Mesendoderm (in vitro differentiated cells): ENCODE results near the gene MAL.

Experiments
- DNase-seq: peaks from one replicate; pipeline ENCODE4 v3.0.0; 2013
- H2AK5ac ChIP-seq: 2 replicates; pipeline ENCODE4 v1.6.1; 2013; ENCODE audit warnings: low read length, inconsistent platforms
- H2BK120ac ChIP-seq: 2 replicates; pipeline ENCODE4 v1.6.1; 2013; ENCODE audit warnings: low read depth, mild to moderate bottlenecking, low read length, moderate library complexity, mixed read lengths
- H2BK15ac ChIP-seq: replicated peaks from 2 replicates; pipeline ENCODE4 v1.6.1; 2013; ENCODE audit warnings: low read depth, mild to moderate bottlenecking, moderate library complexity
- H2BK5ac ChIP-seq: 2 replicates; pipeline ENCODE4 v1.6.1; 2013; ENCODE audit warnings: low read length, inconsistent platforms
- H3K18ac ChIP-seq: 2 replicates; pipeline ENCODE4 v1.6.1; 2013; ENCODE audit warnings: mild to moderate bottlenecking, low read length, mixed read lengths
- H3K23ac ChIP-seq: one replicate; pipeline ENCODE4 v1.6.1; 2013; ENCODE audit warnings: low read length
- H3K27ac ChIP-seq: 2 replicates; pipeline ENCODE4 v1.5.1; 2013; ENCODE audit warnings: low read depth, mild to moderate bottlenecking, inconsistent platforms, low read length, moderate library complexity
- H3K27me3 ChIP-seq: 2 replicates; pipeline ENCODE4 v1.6.1; 2013; ENCODE audit warnings: low read length, control low read depth, mild to moderate bottlenecking, inconsistent platforms; ENCODE audit not compliant: insufficient read depth, poor library complexity
- H3K36me3 ChIP-seq: 2 replicates; pipeline ENCODE4 v1.6.1; 2013; ENCODE audit warnings: low read length, inconsistent platforms; ENCODE audit not compliant: control insufficient read depth, insufficient read depth
- H3K4ac ChIP-seq: one replicate; pipeline ENCODE4 v1.6.1; 2013; ENCODE audit warnings: low read depth, mild to moderate bottlenecking, low read length, moderate library complexity
- H3K4me1 ChIP-seq: 2 replicates; pipeline ENCODE4 v1.6.1; 2013; ENCODE audit warnings: low read depth, low read length, inconsistent platforms; ENCODE audit not compliant: control insufficient read depth
- H3K4me2 ChIP-seq: 2 replicates; pipeline ENCODE4 v1.6.1; 2013; ENCODE audit warnings: low read length
- H3K4me3 ChIP-seq: 2 replicates; pipeline ENCODE4 v1.5.1; 2013; ENCODE audit warnings: mild to moderate bottlenecking, low read length
- H3K56ac ChIP-seq: one replicate; pipeline ENCODE4 v1.6.1; 2013; ENCODE audit warnings: low read length
- H3K79me1 ChIP-seq: 2 replicates; pipeline ENCODE4 v1.6.1; 2013; ENCODE audit warnings: low read length, inconsistent platforms
- H3K79me2 ChIP-seq: 2 replicates; pipeline ENCODE4 v1.6.1; 2013; ENCODE audit warnings: mild to moderate bottlenecking, low read length; ENCODE audit not compliant: control insufficient read depth, insufficient read depth
- H3K9ac ChIP-seq: 2 replicates; pipeline ENCODE4 v1.6.1; 2013; ENCODE audit warnings: low read length, inconsistent platforms
- H4K5ac ChIP-seq: one replicate; pipeline ENCODE4 v1.6.1; 2013; ENCODE audit warnings: low read length
- H4K8ac ChIP-seq: one replicate; pipeline ENCODE4 v1.6.1; 2013; ENCODE audit warnings: low read depth, mild to moderate bottlenecking, control low read depth, low read length, moderate library complexity
- WGBS: extraction: QIAGEN DNeasy Blood & Tissue Kit; methylation state at CpG from one replicate; pipeline ENCODE4 v1.1.7; 2013; ENCODE audit warnings: low lambda C conversion rate, missing lambda C conversion rate; ENCODE audit not compliant: insufficient coverage; ENCODE audit errors: extremely low coverage; 5-methylcytosine and 5-hydroxymethylcytosine counted together

The MAL gene

GRCh38 chr2:94994914-94995552 lies 30.5 kb upstream of the MAL start:
- Histone ChIP-seq H3K36me3 (no peaks in the 10 kb centered on the region), H4K5ac (no peak overlapping the region), H3K4ac (no peak overlapping the region), H4K8ac (no peak overlapping the region), H3K79me1 (no peaks in the 10 kb centered on the region), H3K27ac (no peak overlapping the region), H3K9ac (no peak overlapping the region), H3K56ac (no peak overlapping the region), H3K27me3 (no peaks in the 10 kb centered on the region), H3K4me1 (no peaks in the 10 kb centered on the region), H3K18ac (no peak overlapping the region), H2BK120ac (no peak overlapping the region), H2AK5ac (no peak overlapping the region), H3K79me2 (no peaks in the 10 kb centered on the region), H2BK5ac (no peak overlapping the region), H3K4me3 (no peak overlapping the region), H3K4me2 (no peak overlapping the region), H3K23ac (no peak overlapping the region), H2BK15ac (no peak overlapping the region)
- no peak for DNase-seq
- WGBS = no CpG with 5 or more reads among the region's 3 CpGs

DNA sequence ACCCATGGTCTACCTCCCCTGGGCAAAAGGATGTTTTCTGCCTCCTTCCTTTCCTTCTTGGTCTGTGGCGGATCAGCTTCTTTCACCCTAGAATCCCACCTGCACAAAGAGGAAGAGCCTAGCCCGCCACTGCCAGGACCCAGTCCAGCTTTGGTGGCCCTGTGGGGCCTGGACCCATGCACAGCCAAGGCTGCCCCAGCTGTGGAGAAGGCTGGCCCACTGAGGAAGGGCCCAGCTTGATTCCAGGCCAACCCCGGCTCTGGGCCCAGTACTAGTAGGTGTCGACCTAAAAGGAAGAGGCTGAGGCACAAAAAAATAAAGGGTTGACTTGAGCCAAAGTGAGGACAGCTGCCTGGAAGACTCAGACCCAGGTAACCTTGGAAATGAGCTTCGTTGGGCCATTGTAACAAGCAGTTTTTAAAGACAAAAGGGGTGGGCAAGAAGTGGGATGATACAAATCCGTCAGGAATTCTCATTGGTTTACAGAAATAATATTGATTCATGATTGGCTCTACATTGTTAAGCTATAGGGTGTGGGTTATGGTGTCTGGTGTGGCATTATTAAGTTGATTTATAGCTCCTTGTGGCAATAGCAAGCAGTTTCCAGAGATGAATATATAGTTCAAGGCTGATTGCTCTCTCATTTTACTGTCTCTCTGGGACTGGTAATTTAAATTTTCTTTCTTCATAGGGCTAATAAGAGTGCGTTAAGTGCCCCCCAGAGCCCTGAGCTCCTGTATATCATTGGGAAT lies 29.8 kb upstream of the MAL start:
- Histone ChIP-seq H3K4me2 (no peak overlapping the region), H3K4me1 (no peaks in the 10 kb centered on the region), H3K23ac (no peak overlapping the region), H2BK15ac (no peak overlapping the region), H2BK120ac (no peak overlapping the region), H4K8ac (no peak overlapping the region), H3K9ac (no peak overlapping the region), H3K27ac (no peak overlapping the region), H3K4me3 (no peak overlapping the region), H3K27me3 (no peaks in the 10 kb centered on the region), H3K56ac (no peak overlapping the region), H3K4ac (no peak overlapping the region), H3K18ac (no peak overlapping the region), H4K5ac (no peak overlapping the region), H3K79me1 (no peaks in the 10 kb centered on the region), H3K79me2 (no peaks in the 10 kb centered on the region), H3K36me3 (no peaks in the 10 kb centered on the region), H2AK5ac (no peak overlapping the region), H2BK5ac (no peak overlapping the region)
- DNase-seq = no peak
- WGBS = no CpG with 5 or more reads among the region's 7 CpGs

DNA sequence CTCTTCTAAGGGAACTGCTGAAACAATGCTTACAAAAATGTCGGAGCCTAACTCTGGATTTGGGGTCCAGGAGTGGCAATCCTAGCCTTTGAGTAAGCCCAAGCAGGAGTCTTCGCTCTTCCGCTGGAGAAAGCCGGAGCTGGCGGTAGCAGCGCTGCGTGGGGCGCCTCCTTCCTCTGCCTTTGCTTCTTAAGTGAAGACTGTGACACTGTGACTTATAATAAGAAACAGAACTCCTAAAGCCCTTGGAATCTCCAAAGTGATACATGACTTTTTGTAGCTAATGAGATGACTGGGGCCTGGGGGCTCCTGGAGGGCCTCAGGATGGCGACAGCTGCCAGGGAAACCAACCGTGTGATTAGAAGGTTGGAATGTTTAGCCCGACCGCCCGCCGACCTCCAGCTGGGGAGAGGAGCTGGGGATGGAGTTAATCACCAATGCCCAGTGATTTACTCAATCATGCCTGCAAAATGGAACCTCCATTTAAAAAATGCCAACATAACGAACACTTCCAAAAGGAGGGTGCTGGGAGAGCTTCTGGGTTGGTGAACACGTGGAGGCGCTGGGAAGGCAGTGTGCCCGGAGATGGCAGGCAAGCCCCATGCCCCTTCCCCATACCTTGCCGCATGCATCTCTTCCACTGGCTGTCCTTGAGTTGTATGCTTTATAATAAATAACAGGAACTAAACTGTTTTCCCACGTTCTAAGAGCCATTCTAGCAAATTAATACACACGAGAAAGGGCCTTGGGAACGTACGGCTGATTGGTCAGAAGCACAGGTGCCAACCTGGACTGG lies 29.0 kb upstream of the MAL start:
- no peak for DNase-seq
- Histone ChIP-seq H3K4ac (no peak overlapping the region), H3K36me3 (no peaks in the 10 kb centered on the region), H3K27me3 (no peaks in the 10 kb centered on the region), H3K27ac (no peak overlapping the region), H3K9ac (no peak overlapping the region), H3K4me2 (no peak overlapping the region), H3K79me1 (no peaks in the 10 kb centered on the region), H4K8ac (no peak overlapping the region), H4K5ac (no peak overlapping the region), H3K23ac (no peak overlapping the region), H2BK120ac (no peak overlapping the region), H2BK15ac (no peak overlapping the region), H3K4me1 (no peaks in the 10 kb centered on the region), H3K18ac (no peak overlapping the region), H2BK5ac (no peak overlapping the region), H3K79me2 (no peaks in the 10 kb centered on the region), H2AK5ac (no peak overlapping the region), H3K4me3 (no peak overlapping the region), H3K56ac (no peak overlapping the region)
- no CpG with 5 or more reads among the region's 23 CpGs for WGBS

DNA sequence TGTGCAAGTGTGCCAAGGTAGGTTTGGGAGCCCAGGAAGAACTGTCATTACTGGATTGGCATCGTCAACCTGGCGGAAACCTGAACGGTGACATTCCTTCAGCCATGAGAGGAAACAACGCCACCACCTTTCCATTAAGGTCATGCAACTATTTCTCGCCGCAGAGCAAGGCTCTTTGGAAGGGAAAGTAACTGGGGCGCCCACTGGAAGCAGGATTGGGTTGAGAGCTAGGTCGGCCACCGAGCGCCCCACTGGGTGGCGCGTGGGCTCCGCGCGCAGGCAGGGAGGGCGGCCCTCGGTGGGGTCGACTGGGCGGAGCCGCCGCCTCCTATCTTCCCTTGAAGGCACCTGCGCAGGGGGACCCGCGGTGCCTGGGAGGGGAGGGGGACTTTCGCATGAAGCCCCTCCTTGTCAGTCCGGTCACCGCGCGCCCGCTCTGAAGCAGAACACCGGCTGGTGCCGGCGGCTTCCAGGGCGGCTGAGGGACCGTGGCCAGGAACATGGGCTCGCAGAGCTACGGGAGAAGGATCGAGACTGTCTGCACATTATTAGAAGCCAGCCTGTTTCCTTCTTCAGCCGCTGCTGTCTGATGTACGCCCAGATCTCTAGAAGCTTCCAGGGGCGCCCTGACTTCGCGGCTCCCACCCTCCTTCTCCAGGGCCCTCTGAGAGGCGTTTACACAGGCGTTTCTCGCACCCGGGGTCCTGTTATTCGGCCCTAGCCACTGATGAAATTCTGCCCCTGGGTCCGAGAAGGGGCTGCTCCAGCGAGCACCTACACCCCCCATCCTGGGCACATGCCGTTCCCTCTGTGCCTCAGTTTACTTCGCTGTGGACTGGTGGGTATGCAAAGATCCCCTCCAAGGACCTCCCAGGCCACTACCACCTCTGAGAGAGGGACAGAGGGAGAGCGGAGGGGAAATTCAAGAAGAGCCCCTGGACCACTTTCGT lies 27.3 kb upstream of the MAL start:
- H3K9ac ChIP-seq = no peak overlapping the region
- no peak overlapping the region for H4K5ac ChIP-seq
- DNase-seq = peak; percentile 28
- no peak overlapping the region for H3K27ac ChIP-seq
- H3K27me3 ChIP-seq = no peaks in the 10 kb centered on the region
- no peak overlapping the region for H2BK120ac ChIP-seq
- no peak overlapping the region for H3K4me3 ChIP-seq
- H3K4me1 ChIP-seq = no peaks in the 10 kb centered on the region
- no peaks in the 10 kb centered on the region for H3K36me3 ChIP-seq
- H3K4ac ChIP-seq = no peak overlapping the region
- H4K8ac ChIP-seq = no peak overlapping the region
- H2BK5ac ChIP-seq = no peak overlapping the region
- no peak overlapping the region for H3K23ac ChIP-seq
- no CpG with 5 or more reads among the region's 54 CpGs for WGBS
- no peak overlapping the region for H3K56ac ChIP-seq
- no peak overlapping the region for H3K18ac ChIP-seq
- H3K79me1 ChIP-seq = no peaks in the 10 kb centered on the region
- H3K4me2 ChIP-seq = no peak overlapping the region
- no peak overlapping the region for H2BK15ac ChIP-seq
- no peak overlapping the region for H2AK5ac ChIP-seq
- H3K79me2 ChIP-seq = no peaks in the 10 kb centered on the region

DNA sequence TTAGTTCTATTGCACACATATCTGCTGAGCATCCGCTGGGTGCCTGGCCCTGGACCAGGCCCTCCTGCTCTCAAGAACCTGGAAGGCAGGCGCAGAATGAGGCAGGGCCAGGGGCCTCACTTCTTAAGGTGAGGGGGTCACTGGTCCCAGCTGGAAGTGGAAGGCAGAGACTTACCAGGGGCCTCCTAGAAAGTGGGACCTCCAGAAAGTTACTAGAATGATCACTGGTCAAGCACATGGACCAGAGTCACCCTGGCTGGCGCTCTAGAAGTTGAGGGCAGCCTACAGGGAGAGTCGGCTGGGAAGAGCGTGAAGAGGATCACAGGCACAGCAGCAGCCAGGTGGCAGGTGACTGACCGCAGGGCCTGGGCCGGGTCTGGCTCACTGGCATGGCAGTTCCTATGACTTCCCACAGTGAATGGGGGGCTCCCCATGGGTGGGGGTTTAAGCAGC lies 26.1 kb upstream of the MAL start:
- no peaks in the 10 kb centered on the region for H3K4me1 ChIP-seq
- no peak overlapping the region for H2BK15ac ChIP-seq
- no peak overlapping the region for H2AK5ac ChIP-seq
- H3K4me2 ChIP-seq = no peak overlapping the region
- no peak overlapping the region for H3K9ac ChIP-seq
- WGBS = no CpG with 5 or more reads among the region's 7 CpGs
- H2BK5ac ChIP-seq = no peak overlapping the region
- H3K56ac ChIP-seq = no peak overlapping the region
- H4K8ac ChIP-seq = no peak overlapping the region
- H3K18ac ChIP-seq = no peak overlapping the region
- H3K27ac ChIP-seq = no peak overlapping the region
- no peaks in the 10 kb centered on the region for H3K79me2 ChIP-seq
- no peaks in the 10 kb centered on the region for H3K27me3 ChIP-seq
- H2BK120ac ChIP-seq = no peak overlapping the region
- no peaks in the 10 kb centered on the region for H3K79me1 ChIP-seq
- H3K4me3 ChIP-seq = no peak overlapping the region
- no peak overlapping the region for H4K5ac ChIP-seq
- H3K4ac ChIP-seq = no peak overlapping the region
- DNase-seq = no peak
- H3K36me3 ChIP-seq = no peaks in the 10 kb centered on the region
- H3K23ac ChIP-seq = no peak overlapping the region
